ENCODE results near the gene CMTM3.
A peak's percentile ranks its signal among the peaks of the same experiment; 100 is the strongest.
"Not testable (repeated sequence)": the region's sequence is repeated elsewhere in the genome, so short reads cannot be mapped to it uniquely, and the experiment has no call there.

CMTM3 gene

GRCh38 chr16:66660422-66661209 is 56.1 kb downstream of the CMTM3 start:
- Histone ChIP-seq H3K36me3 (ENCODE audit: insufficient read depth, low read length) (no peaks in the 10 kb centered on the region), H3K4me3 (ENCODE audit: low read depth in 1 of 2, low read length in 2 of 2) (no peak overlapping the region), H3K27ac (ENCODE audit: low read depth, low read length) (peak overlapping the region; percentile 62), H3K9ac (ENCODE audit: low read length) (no peak overlapping the region), H3K9me3 (ENCODE audit: low read length) (no peaks in the 10 kb centered on the region), H3K27me3 (ENCODE audit: control insufficient read depth in 1 of 2, insufficient read depth in 2 of 2, low read length in 2 of 2) (no peaks in the 10 kb centered on the region), H3K4me1 (ENCODE audit: insufficient read depth, low read length) (peaks cover 24% of the 10 kb centered on the region)

GRCh38 chr16:66661210-66661560 is 56.7 kb downstream of the CMTM3 start:
- Histone ChIP-seq H3K36me3 (ENCODE audit: insufficient read depth, low read length) (no peaks in the 10 kb centered on the region), H3K27ac (ENCODE audit: low read depth, low read length) (peak overlapping the region; percentile 62), H3K9ac (ENCODE audit: low read length) (no peak overlapping the region), H3K27me3 (ENCODE audit: control insufficient read depth in 1 of 2, insufficient read depth in 2 of 2, low read length in 2 of 2) (no peaks in the 10 kb centered on the region), H3K9me3 (ENCODE audit: low read length) (no peaks in the 10 kb centered on the region), H3K4me1 (ENCODE audit: insufficient read depth, low read length) (peaks cover 24% of the 10 kb centered on the region), H3K4me3 (ENCODE audit: low read depth in 1 of 2, low read length in 2 of 2) (no peak overlapping the region)

- H3K9ac ChIP-seq (ENCODE audit: low read length); H3K27me3 ChIP-seq (ENCODE audit: control insufficient read depth in 1 of 2, insufficient read depth in 2 of 2, low read length in 2 of 2); H3K4me3 ChIP-seq (ENCODE audit: low read depth in 1 of 2, low read length in 2 of 2); H3K9me3 ChIP-seq (ENCODE audit: low read length); H3K36me3 ChIP-seq (ENCODE audit: insufficient read depth, low read length): not testable (repeated sequence)
- H3K27ac ChIP-seq (ENCODE audit: low read depth, low read length): peak overlapping the region; percentile 35
- H3K4me1 ChIP-seq (ENCODE audit: insufficient read depth, low read length): peaks cover 24% of the 10 kb centered on the region
Measured at GRCh38 chr16:66661671-66662346, 57.3 kb downstream of the CMTM3 start.

- Histone ChIP-seq H3K27me3 (ENCODE audit: control insufficient read depth in 1 of 2, insufficient read depth in 2 of 2, low read length in 2 of 2) (no peaks in the 10 kb centered on the region), H3K9me3 (ENCODE audit: low read length) (no peaks in the 10 kb centered on the region), H3K4me3 (ENCODE audit: low read depth in 1 of 2, low read length in 2 of 2) (no peak overlapping the region), H3K9ac (ENCODE audit: low read length) (no peak overlapping the region), H3K4me1 (ENCODE audit: insufficient read depth, low read length) (peaks cover 24% of the 10 kb centered on the region), H3K27ac (ENCODE audit: low read depth, low read length) (peak overlapping the region; percentile 35), H3K36me3 (ENCODE audit: insufficient read depth, low read length) (no peaks in the 10 kb centered on the region)
Measured at GRCh38 chr16:66662445-66663194, 58.1 kb downstream of the CMTM3 start.
